ENCODE results near the gene SLC27A1.

SLC27A1 gene

GRCh38 chr19:17470068-17470841 is at the start of gene SLC27A1:
Gene SLC27A1, plus strand, starts transcription at chr19:17470524. Its CDS starts 17 bp downstream, at chr19:17470541.
- DNase-seq = peak; percentile 100

- DNase-seq = no peak
Measured at GRCh38 chr19:17421942-17422341, 48.4 kb upstream of the SLC27A1 start.

- DNase-seq = no peak
Measured at GRCh38 chr19:17423429-17424208, 46.7 kb upstream of the SLC27A1 start.

- no peak for DNase-seq
Measured at GRCh38 chr19:17424743-17425365, 45.5 kb upstream of the SLC27A1 start.

DNA sequence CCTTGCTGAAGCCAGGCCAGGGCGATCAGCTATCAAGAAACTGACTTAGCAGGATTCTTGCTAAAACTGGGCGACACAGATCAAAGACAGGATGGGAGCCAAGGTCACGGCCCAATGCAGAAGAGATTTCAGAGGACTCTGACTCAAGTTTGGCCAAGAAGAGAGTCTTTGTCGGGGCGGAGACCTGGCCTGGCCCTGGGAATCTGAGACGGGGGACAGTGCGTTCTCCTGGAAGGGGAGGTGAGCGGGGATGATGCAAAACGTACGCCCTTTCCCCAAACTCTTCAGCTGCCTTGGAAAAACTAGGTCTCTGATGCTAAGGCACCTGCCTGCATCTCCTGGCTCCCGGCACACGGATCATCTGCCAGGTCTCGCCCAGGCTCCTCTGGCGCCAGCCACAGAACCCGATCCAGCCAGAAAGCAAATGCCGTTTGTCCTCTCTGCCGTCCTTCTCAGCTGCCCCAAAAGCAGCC is 40.6 kb upstream of the SLC27A1 start:
- DNase-seq = no peak

GRCh38 chr19:17431417-17431816 is 38.9 kb upstream of the SLC27A1 start:
- no peak for DNase-seq

- no peak for DNase-seq
Measured at GRCh38 chr19:17435218-17435617, 35.1 kb upstream of the SLC27A1 start.

DNA sequence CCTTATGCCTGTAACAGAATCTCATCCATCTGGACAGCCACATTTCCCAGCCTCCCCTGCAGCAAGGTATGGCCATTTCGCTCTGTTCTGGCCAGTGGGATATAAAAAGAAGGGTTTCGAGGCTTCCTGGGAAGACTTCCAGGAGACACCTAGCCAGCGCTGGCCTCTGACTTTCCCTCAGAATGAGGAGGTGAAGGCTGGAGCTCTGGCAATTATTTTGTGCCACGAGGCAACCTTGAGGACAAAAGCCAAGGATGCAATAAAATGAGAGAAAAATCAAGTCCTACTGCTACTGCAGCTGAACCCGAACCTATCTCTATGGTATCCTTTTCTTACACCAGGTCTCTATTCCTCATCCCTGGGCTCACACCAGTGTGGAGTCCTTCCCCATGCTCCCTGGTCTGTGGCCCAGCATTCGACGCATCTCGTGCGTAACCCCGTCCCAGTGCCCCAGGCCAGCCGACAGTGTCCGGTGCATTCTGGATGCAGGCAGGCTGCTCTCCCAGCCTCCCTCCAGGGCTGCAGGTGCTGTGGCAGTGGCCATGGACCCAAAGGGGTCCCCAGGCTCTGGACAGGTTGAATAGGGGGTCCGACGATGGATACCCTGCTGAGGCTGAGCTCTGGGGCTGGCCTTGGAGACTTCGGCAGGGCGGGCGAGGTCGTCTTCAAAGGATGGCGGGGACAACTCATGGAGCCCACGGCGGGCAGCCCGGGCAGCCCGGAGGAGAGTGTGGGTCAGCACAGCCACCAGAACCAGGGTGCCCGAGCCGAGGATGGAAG is 34.0 kb upstream of the SLC27A1 start:
- no peak for DNase-seq

DNA sequence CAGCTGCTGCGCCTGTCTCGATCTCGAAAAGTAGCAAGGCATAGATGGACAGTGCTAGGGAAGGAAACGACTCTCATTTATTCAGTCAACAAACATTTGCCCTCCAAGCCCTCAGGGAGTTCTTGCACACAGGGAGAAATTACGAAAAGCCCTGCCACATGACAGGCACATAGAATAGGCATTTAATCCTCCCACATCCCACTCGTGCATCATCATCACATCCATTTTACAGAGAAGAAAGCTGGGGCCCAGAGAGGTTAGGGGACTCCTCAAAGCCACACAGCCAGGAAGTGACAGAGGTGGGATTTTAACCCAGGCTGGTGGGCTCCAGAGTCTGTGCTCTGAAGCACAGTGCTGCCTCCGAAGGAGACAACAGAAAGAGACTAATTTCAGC is 33.5 kb upstream of the SLC27A1 start:
- no peak for DNase-seq

DNA sequence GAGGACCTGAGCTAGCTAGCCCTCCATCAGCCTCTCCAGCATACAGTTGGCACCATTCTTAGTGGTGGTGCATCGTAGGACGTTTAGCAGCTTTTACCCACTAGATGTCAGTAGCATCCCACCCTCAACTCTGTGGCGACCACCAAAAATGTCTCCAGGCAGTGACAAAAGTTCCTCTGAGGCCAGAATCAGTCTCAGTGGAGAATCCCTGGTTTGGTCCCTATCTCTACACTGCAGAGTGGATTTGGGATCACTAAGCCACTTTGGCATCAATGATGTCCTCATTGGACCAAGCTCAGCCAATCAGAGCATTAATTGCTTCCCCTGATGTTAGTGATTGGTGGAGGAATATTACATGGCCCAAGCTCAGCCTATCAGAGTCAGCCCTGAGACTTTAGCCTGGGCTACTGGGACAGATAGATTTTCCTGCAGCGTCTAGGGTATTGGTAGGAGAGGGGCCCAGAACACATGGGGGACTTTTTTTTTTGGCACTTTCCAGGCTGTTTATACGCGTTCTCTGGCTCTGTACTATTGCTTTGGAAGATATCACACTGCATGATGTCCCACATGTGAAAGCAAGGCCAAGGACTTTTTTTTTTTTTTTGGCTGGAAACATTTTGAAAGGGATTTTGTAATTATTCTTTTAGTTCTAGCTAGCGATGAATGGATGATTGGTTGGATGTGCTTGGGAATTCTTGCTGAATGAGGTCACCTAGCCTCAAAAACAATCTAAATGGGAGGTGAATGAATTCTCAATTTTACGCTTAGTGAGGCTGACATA is 28.9 kb upstream of the SLC27A1 start:
- DNase-seq = no peak

DNA sequence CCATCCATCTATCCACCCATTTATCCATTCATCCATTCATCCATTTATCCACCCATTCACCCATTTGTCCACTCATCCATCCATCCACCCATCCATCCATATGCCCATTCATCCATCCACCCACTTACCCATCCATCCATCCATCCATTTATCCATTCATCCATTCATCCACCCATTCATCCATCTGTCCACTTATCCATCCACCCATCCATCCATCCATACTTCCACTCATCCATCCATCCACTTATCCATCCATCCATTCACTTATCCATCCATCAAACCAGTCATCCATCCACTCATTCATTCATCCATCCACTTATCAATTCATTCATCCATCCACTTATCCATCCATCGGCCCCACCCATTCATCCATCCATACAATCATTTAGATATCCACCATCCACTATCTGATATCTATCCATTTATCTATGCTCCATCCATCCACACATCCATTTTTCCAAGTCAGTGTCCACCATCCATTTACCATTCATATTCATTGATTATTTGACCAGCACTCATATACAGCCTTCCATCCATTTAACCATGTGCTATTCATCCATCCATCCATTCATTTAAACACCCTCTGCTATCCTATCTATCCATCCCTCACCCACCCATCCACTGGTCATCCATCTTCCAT is 24.7 kb upstream of the SLC27A1 start:
- no peak for DNase-seq

GRCh38 chr19:17447704-17448130 is 22.6 kb upstream of the SLC27A1 start:
- no peak for DNase-seq

DNA sequence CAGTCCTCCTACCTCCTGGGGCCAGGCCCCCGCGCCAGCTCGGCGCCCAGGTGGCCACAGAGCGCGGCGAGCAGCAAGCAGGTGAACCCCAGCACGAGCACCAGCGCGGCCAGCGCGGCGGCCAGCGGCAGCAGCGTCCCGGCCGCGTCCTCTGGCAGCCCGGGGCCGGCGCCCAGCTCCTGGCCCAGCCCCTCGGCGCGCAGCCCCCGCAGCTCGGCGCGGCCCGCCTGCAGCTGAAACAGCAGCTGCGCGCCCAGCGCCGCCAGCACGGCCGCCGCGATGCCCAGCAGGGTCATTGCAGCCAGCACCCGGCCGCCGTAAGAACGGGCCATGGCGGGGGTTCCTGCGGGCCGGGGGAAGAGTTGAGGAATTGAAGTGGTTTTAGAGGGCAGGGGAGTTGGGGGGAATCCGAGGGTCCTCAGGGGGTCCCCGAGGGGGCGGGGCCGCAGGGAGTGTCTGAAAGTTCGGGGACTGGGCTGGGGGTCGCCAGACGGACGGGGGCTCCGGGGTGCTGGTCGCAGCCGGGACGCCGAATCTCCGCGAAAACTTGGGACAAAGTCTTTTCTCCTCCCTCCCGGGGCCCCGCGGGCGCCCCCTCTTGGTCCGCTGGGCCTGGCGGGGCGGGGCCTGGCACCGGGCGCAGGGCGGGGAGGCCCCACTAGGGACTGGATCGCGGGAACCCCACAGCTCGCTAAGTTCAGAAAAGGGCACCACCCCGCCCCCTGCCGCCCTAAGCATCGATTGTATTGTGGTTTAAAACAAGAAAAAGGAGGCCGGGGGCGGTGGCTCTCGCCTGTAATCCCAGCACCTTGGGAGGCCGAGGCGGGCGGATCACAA is 22.0 kb upstream of the SLC27A1 start, which contains the start of gene TMEM221:
TMEM221 (minus strand) TSS at position 538 of the 837 bp plus-strand sequence; CDS start at position 332, 206 bp downstream.
- no peak for DNase-seq

GRCh38 chr19:17450264-17451075 is 19.9 kb upstream of the SLC27A1 start:
- no peak for DNase-seq

DNA sequence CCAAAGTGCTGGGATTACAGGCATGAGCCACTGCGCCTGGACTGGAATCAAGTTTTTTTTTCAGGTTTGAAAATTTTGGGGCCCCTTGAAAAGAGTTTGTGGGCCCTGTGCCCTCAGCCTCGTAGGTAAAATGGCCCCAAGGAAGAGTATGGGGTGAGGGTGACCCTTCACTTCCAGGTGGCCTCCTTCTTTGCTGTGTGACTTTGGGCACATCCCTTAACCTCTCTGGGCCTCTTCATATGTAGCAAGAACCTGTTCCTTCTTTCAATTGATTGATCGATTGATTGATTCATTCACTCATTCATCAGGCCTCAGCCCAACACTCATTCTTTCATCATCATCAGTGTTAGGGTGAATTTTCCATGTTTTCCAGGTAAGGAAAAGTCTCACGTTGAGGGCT is 18.5 kb upstream of the SLC27A1 start:
- no peak for DNase-seq

GRCh38 chr19:17454576-17455071 is 15.7 kb upstream of the SLC27A1 start:
- DNase-seq = no peak

DNA sequence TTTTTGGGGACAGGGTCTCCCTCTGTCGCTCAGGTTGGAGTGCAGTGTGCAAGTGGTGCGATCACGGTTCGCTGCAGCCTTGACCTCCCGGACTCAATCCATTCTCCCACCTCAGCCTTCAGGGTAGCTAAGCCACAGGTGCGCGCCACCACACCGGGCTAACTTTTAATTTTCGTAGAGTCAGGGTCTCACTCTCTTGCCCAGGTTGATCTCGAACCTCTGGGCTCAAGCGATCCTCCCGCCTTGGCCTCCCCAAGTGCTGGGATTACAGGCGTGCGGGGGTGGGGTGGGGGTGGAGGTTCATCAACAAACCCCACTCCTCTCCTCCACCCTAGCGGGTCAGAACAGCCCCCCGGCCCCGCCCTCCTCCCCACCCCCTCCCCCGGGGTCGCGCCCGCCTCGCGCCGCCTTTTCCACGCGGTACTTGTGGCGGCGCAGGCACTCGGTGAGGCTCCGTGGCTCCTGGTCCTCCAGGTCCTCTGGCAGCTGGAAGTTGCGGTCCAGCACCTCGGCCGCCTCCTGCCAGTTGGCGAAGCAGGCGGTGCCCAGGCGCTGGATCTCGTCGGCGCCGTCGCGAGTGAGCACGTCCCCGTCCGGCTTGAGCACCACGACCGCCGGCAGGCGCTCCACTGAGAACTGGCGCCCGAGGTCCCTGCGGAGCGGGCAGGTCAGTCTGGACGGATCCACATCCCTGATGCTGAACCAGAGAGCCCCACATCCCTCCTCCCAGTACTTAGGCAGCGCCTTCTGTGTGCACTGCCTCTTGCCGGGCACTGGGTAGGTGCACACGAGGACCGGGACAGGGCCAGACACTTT is 14.8 kb upstream of the SLC27A1 start:
- DNase-seq = no peak

DNA sequence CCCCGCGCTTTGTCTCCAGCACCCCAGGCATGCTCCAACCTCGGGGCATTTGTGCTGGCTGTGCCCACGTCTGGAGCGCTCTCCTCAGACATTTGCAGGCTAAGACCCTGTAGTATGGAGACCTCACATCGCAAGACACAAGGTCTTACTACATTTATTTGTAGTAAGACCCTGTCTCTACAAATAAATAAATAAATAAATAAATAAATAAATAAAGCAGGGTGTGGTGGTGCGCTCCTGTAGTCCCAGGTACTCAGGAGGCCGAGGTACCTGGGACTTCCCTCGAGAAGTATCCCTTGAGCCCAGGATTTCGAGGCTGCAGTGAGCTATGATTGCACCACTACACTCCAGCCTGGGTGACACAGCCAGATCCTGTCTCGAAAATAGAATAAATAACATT is 14.2 kb upstream of the SLC27A1 start:
- DNase-seq = no peak
